Endodermal cell (in vitro differentiated cells): Measurements from ENCODE around the gene ATXN1. TPM values are rescaled to one million over a fixed set of nuclear protein-coding genes. Genes with fewer than 3 reads are reported as not detected.

Source experiments
- DNase-seq: peaks from one replicate; pipeline ENCODE4 v3.0.0-alpha.2; 2017
- H3K27ac ChIP-seq: 2 replicates; pipeline ENCODE4 v1.5.1; 2013; ENCODE audit warnings: mild to moderate bottlenecking, low read depth, low read length, moderate library complexity
- H3K27me3 ChIP-seq: 2 replicates; pipeline ENCODE4 v1.6.1; 2013; ENCODE audit warnings: mild to moderate bottlenecking, low read length, moderate library complexity; ENCODE audit not compliant: insufficient read depth, control insufficient read depth, poor library complexity, severe bottlenecking
- H3K36me3 ChIP-seq: 2 replicates; pipeline ENCODE4 v1.7.0; 2013; ENCODE audit warnings: mild to moderate bottlenecking, low read length, moderate library complexity; ENCODE audit not compliant: control insufficient read depth, insufficient read depth
- H3K4me1 ChIP-seq: one replicate; pipeline ENCODE4 v1.7.0; 2013; ENCODE audit warnings: low read length; ENCODE audit not compliant: control insufficient read depth, insufficient read depth
- H3K4me3 ChIP-seq: 2 replicates; pipeline ENCODE4 v1.5.1; 2013; ENCODE audit warnings: mild to moderate bottlenecking, low read length, moderate library complexity
- H3K9ac ChIP-seq: 2 replicates; pipeline ENCODE4 v1.6.1; 2013; ENCODE audit warnings: mild to moderate bottlenecking, low read length, moderate library complexity; ENCODE audit not compliant: poor library complexity, severe bottlenecking; ENCODE audit errors: extremely low read depth
- H3K9me3 ChIP-seq: 2 replicates; pipeline ENCODE4 v1.6.1; 2013; ENCODE audit warnings: mild to moderate bottlenecking, low read length, moderate library complexity; ENCODE audit not compliant: control insufficient read depth
- H3K27ac Mint-ChIP-seq: 2 replicates; pipeline ENCODE4 v1.8.0; 2020; ENCODE audit warnings: mixed read lengths
- H3K27me3 Mint-ChIP-seq: 2 replicates; pipeline ENCODE4 v1.8.0; 2021; ENCODE audit warnings: mild to moderate bottlenecking, mixed read lengths; ENCODE audit not compliant: insufficient read depth
- H3K36me3 Mint-ChIP-seq: 2 replicates; pipeline ENCODE4 v1.8.0; 2020; ENCODE audit warnings: low read depth, mixed read lengths
- H3K4me1 Mint-ChIP-seq: 2 replicates; pipeline ENCODE4 v1.8.0; 2020; ENCODE audit warnings: mixed read lengths
- H3K4me3 Mint-ChIP-seq: 2 replicates; pipeline ENCODE4 v1.8.0; 2020; ENCODE audit warnings: mild to moderate bottlenecking, moderate library complexity, mixed read lengths
- H3K9me3 Mint-ChIP-seq: 2 replicates; pipeline ENCODE4 v1.8.0; 2020; ENCODE audit warnings: mild to moderate bottlenecking, mixed read lengths
- CTCF ChIP-seq: fragments of 200-600 bp; sonication (generic); conservative IDR thresholded peaks from 2 replicates; pipeline ENCODE4 v1.5.0; 2021; ENCODE audit warnings: antibody characterized with exemption, mild to moderate bottlenecking
- WGBS, 2 experiments: methylation state at CpG; one replicate each; pipeline versions ENCODE4 v1.1.5 to v1.1.7; 2013; ENCODE audit warnings: missing lambda C conversion rate in 2 of 2, mixed read lengths in 1 of 2; ENCODE audit not compliant: insufficient coverage in 1 of 2, insufficient read length in 1 of 2; 5-methylcytosine and 5-hydroxymethylcytosine counted together
- total RNA-seq, 2 donors: library from RNA; stranded (reverse); fragmentation: NEBNext Ultra II Directional in 1 of 2; extraction: Animal tissue kit (Norgen Biotek cat#: 25700) in 1 of 2; gene quantifications; 2 replicates in 1 of 2; 3 replicates in 1 of 2; pipeline ENCODE4 v1.2.1, GENCODE V29; 2021

Gene ATXN1
- total RNA-seq, 2 donors from 2014 or later, result 10.4 to 15.9 TPM

DNA sequence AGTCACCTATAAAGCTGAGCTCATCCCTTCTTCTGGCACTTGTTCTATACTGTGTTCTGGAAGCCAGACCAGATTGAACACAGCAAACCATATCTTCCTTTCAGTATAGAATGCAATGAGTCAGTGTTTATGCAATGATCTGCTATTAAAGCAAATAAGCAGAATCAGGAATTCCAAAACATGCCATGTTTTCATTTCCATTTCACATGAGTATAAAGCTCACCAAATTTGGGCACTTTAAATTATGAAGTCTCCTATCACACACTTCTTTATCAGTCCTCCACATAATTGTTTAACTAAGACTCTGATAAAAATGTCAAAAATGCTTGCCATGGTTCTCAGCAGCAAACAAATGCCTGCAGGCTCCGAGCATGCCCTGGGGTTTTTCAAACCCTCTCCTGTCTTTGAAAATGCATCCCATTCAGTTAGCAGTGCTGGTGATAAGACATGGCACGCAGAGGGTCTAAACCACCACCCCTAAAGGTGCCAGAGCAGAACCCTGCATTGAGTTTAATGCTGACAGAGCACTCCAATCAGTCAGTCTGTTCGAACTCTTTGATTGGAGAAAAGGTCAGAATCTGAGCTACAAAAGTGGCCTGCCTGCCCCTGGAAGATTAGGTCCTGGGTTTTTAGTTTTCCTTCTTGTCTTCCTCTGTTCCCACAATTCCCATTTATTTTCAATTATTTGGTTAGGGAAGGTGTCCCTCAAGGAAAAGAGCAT lies 288.8 kb downstream of the ATXN1 start:
- no peak for TF ChIP-seq CTCF
- Histone ChIP-seq H3K9ac (no peak overlapping the region), H3K4me1 (peaks cover 12% of the 10 kb centered on the region), H3K36me3 (no peaks in the 10 kb centered on the region), H3K27me3 (no peaks in the 10 kb centered on the region), H3K9me3 (peaks cover 10% of the 10 kb centered on the region), H3K4me3 (no peak overlapping the region), H3K27ac (no peak overlapping the region)
- DNase-seq, result no peak
- Mint-ChIP-seq H3K27ac (no peak overlapping the region), H3K4me3 (no peak overlapping the region), H3K4me1 (peaks cover 26% of the 10 kb centered on the region), H3K36me3 (no peaks in the 10 kb centered on the region), H3K27me3 (no peaks in the 10 kb centered on the region), H3K9me3 (no peaks in the 10 kb centered on the region)
- WGBS, 2 experiments, result 77 to 94% methylated on average over 3 of the region's 3 CpGs

GRCh38 chr6:16471910-16472297 lies 289.4 kb downstream of the ATXN1 start:
- no peaks in the 10 kb centered on the region for H3K36me3 Mint-ChIP-seq
- no peak overlapping the region for H3K27ac Mint-ChIP-seq
- WGBS, 2 experiments, result 91 to 100% methylated on average over 2 to 3 of the region's 3 CpGs

GRCh38 chr6:16471222-16471909 lies 289.9 kb downstream of the ATXN1 start:
- Histone ChIP-seq H3K27me3 (no peaks in the 10 kb centered on the region), H3K4me3 (no peak overlapping the region), H3K4me1 (peaks cover 12% of the 10 kb centered on the region), H3K27ac (no peak overlapping the region), H3K36me3 (no peaks in the 10 kb centered on the region), H3K9ac (no peak overlapping the region), H3K9me3 (peaks cover 10% of the 10 kb centered on the region)
- Mint-ChIP-seq H3K4me1 (peaks cover 25% of the 10 kb centered on the region), H3K9me3 (no peaks in the 10 kb centered on the region), H3K27ac (no peak overlapping the region), H3K36me3 (no peaks in the 10 kb centered on the region), H3K27me3 (no peaks in the 10 kb centered on the region), H3K4me3 (no peak overlapping the region)
- no peak for DNase-seq
- TF ChIP-seq CTCF, result no peak
- WGBS, 2 experiments, result 89 to 95% methylated on average over 6 to 8 of the region's 8 CpGs

More at GRCh38 chr6:16471910-16472297, 289.4 kb downstream of the ATXN1 start:
- Histone ChIP-seq H3K36me3 (no peaks in the 10 kb centered on the region), H3K9me3 (peaks cover 10% of the 10 kb centered on the region), H3K4me3 (no peak overlapping the region), H3K4me1 (peaks cover 12% of the 10 kb centered on the region), H3K9ac (no peak overlapping the region), H3K27me3 (no peaks in the 10 kb centered on the region), H3K27ac (no peak overlapping the region)
- DNase-seq, result no peak
- Mint-ChIP-seq H3K4me1 (peaks cover 23% of the 10 kb centered on the region), H3K4me3 (no peak overlapping the region), H3K27me3 (no peaks in the 10 kb centered on the region), H3K9me3 (no peaks in the 10 kb centered on the region)
- TF ChIP-seq CTCF, result no peak
